ENCODE results near the gene CDH4.

CDH4 gene

GRCh38 chr20:61690993-61691838 is 439.2 kb downstream of the CDH4 start:
- DNase-seq (ENCODE audit: insufficient read length, low spot score) (no peak), FAIRE-seq (no peak)
- TF ChIP-seq POLR2A (IDR thresholded peaks at IDR 0.05; ENCODE audit: low read depth, low read length): no peak

- FAIRE-seq (no peak), DNase-seq (ENCODE audit: insufficient read length, low spot score) (no peak)
- no peak for TF ChIP-seq POLR2A (IDR thresholded peaks at IDR 0.05; ENCODE audit: low read depth, low read length)
These were observed 439.9 kb downstream of the CDH4 start for GRCh38 chr20:61691978-61692377.

- DNase-seq (ENCODE audit: insufficient read length, low spot score) (no peak), FAIRE-seq (no peak)
- no peak for TF ChIP-seq POLR2A (IDR thresholded peaks at IDR 0.05; ENCODE audit: low read depth, low read length)
These were observed 440.4 kb downstream of the CDH4 start for GRCh38 chr20:61692479-61692878.

- no peak for DNase-seq (ENCODE audit: insufficient read length, low spot score)
- FAIRE-seq: no peak
- no peak for TF ChIP-seq POLR2A (IDR thresholded peaks at IDR 0.05; ENCODE audit: low read depth, low read length)
These were observed 441.1 kb downstream of the CDH4 start for GRCh38 chr20:61693055-61693600.

- FAIRE-seq (no peak), DNase-seq (ENCODE audit: insufficient read length, low spot score) (no peak)
- no peak for TF ChIP-seq POLR2A (IDR thresholded peaks at IDR 0.05; ENCODE audit: low read depth, low read length)
These were observed 442.6 kb downstream of the CDH4 start for GRCh38 chr20:61694682-61695081.

GRCh38 chr20:61695741-61696140 is 443.7 kb downstream of the CDH4 start:
- FAIRE-seq: no peak
- DNase-seq (ENCODE audit: insufficient read length, low spot score): no peak
- no peak for TF ChIP-seq POLR2A (IDR thresholded peaks at IDR 0.05; ENCODE audit: low read depth, low read length)

GRCh38 chr20:61696181-61696735 is 444.2 kb downstream of the CDH4 start:
- FAIRE-seq: no peak
- TF ChIP-seq POLR2A (IDR thresholded peaks at IDR 0.05; ENCODE audit: low read depth, low read length): no peak
- DNase-seq (ENCODE audit: insufficient read length, low spot score): no peak

GRCh38 chr20:61697666-61698597 is 445.9 kb downstream of the CDH4 start:
- no peak for TF ChIP-seq POLR2A (IDR thresholded peaks at IDR 0.05; ENCODE audit: low read depth, low read length)
- DNase-seq (ENCODE audit: insufficient read length, low spot score) (no peak), FAIRE-seq (no peak)

- TF ChIP-seq POLR2A (IDR thresholded peaks at IDR 0.05; ENCODE audit: low read depth, low read length): no peak
- FAIRE-seq (no peak), DNase-seq (ENCODE audit: insufficient read length, low spot score) (no peak)
These were observed 446.8 kb downstream of the CDH4 start for GRCh38 chr20:61698598-61699494.

GRCh38 chr20:61699495-61700374 is 447.7 kb downstream of the CDH4 start:
- TF ChIP-seq POLR2A (IDR thresholded peaks at IDR 0.05; ENCODE audit: low read depth, low read length): no peak
- DNase-seq (ENCODE audit: insufficient read length, low spot score) (no peak), FAIRE-seq (no peak)

- TF ChIP-seq POLR2A (IDR thresholded peaks at IDR 0.05; ENCODE audit: low read depth, low read length): no peak
- FAIRE-seq: no peak
These were observed 448.6 kb downstream of the CDH4 start for GRCh38 chr20:61700595-61701140.

GRCh38 chr20:61701401-61701800 is 449.3 kb downstream of the CDH4 start:
- no peak for TF ChIP-seq POLR2A (IDR thresholded peaks at IDR 0.05; ENCODE audit: low read depth, low read length)
- DNase-seq (ENCODE audit: insufficient read length, low spot score) (no peak), FAIRE-seq (no peak)

More at GRCh38 chr20:61700595-61701140, 448.6 kb downstream of the CDH4 start:
- no peak for DNase-seq (ENCODE audit: insufficient read length, low spot score)

Data from H54 (cell line).